NCI-H748 (cell line): Measurements from ENCODE around the gene HOXB8.
A peak's percentile ranks its signal among the peaks of the same experiment; 100 is the strongest.

Experiments used
- DNase-seq: peaks from one replicate; lab custom pipeline; 2025; ENCODE audit not compliant: unreplicated experiment; lab: John Stamatoyannopoulos, UW

HOXB8 gene

DNA sequence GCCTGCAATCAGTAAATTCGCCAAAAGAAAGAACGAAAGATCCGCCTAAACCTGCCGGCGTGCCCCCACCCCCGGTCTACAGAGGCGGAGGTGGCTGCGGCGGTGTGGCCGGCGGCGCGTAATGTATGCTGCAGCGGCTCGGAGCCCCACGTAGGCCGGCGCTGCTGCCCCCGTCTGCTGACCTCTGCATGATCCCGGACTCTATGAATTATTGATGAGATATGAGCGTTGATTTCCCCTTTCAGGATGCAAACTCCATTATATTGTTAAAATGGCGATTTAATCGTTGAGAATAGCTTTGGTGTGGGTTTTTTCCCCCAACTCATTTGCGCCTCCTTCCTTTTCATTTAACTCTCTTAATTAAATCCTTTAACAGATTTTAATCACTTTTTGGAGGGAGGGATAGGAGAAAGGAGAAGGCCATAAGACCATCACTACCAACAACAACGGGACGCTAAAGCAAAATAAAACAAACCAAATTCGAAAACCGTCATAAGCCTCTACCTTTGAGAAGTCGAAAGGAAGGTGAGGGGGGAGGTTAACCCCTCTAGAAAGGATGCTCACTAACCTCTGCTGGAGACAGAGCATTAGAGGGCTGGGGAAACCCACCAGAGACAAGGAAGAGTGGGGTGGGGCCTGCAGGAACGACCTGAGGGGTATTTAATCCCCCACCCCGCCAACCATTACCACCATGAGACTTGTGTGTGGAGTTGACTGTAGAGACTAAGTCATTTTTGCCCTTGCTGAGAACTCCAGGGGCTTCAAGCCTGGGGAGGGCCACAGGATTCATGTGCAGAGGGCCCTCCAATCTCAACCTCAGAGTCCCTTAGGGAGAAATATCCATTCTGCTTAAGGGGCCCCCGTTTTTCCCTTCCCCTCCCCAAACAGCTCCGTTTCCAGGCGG lies 28.5 kb downstream of the HOXB8 start:
- peak; percentile 56 for DNase-seq

DNA sequence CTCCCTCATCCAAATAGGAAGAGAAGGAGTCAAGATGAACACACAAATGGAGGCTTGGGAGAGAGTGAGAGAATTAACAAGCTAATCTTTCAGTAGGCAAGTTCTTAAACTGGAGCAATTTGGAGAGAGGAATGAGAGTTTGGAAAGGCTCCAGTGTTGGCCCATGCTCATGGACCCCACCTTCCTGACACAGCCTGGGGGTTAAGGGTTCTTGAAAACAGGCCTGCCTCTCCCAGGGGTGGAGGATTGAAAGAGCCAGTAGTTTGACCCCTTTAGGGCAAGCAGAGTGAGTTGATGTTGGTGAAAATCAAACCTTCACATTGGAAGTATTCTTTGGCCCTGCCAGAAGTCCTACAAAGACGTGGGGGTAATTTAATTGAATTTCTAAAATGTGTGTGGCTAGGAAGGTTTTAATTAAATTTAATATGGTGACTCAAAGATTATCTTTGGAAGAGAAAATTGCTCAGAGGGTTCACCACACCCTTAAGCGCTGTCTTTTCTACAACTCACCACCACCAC lies 30.8 kb downstream of the HOXB8 start:
- DNase-seq: no peak

DNA sequence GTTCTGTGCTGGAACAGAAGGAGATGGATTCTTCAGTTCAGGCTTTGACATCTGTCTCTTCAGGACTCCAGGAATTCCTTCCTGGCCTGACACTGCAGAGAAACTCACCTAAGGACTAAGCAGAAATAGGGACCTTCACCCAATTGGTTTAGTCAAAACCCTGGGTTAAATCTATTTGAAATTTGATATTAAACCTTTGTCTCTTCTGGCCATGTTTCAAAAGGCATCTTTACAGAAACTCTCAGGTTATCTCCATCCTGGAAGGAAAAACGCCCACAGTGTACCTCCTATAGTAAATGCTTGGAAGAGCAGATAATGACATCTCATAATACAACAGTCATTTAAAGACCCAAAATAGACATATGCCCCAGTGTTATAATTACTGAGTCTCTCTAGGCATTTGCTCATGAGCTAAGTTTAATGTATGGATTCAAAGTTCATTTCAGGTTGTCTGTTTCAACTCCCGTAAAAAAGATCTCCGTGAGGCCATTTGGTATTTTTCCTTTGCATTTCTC lies 31.3 kb downstream of the HOXB8 start:
- no peak for DNase-seq

DNA sequence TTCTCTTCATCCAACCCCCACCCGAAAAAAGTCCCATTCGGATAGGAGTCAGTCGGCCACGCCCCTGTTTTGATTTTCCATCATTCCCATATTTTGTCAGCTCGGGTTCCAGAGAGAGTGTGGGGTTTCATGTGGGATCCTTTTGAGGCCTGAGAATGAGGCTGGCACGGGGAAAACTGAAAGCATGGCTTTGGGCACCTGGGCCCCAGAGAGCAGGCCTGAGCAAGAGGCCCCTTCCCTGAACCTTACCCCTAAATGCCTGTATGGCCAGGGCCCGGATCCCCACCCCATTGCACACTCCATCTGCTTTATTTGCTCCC lies 32.4 kb downstream of the HOXB8 start:
- no peak for DNase-seq

DNA sequence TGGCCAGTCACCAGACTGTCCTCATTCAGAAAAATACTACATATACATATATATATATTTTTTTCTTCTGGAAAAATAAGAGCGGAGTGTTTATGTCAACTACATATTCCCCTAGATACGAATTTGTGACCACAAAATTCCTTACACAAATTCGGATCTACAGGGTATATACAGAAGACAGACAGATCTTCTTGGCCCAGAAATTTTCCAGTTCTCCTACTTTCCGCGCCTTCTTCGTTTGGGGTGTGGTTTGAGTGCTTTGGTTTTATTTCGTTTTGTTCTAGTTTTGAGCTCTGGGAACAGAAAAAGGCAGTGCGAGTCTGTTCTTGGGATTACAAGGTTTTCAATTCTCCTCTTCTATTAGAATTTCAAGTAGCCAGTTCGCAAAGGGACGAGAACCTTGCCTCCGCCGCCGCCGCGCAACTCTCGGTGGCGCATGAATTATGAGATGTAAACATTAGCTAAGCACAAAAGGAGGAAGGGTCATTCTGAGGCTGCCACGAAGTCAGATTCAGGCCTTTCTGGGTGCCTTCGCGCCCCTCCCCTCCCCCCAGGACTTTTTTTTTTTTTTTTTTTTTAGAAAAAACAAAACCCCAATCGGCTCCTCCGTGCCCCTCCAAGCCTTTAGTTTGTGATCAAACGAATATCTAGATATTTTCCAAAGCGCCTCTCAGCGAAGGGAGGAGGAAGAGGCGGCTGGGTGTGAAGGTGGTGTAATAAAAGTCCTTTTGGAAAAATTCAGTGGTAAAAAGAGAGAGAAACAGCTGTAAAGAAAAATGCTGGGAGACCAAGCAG lies 35.1 kb downstream of the HOXB8 start:
- DNase-seq: no peak

DNA sequence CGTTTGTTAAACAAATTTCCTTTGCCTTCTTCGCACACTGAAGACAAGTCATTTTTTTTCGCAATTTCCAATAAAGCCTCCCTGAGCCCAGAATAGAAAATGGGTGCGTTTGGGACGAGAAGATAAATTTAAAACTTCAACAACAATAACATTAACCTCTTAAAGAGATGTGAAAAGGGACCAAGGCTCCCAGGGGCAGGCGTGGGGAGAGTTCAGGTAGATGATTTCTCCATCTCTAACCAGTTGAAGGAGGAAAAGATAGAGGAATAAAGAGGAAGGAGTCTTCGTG lies 35.7 kb downstream of the HOXB8 start:
- DNase-seq: no peak

DNA sequence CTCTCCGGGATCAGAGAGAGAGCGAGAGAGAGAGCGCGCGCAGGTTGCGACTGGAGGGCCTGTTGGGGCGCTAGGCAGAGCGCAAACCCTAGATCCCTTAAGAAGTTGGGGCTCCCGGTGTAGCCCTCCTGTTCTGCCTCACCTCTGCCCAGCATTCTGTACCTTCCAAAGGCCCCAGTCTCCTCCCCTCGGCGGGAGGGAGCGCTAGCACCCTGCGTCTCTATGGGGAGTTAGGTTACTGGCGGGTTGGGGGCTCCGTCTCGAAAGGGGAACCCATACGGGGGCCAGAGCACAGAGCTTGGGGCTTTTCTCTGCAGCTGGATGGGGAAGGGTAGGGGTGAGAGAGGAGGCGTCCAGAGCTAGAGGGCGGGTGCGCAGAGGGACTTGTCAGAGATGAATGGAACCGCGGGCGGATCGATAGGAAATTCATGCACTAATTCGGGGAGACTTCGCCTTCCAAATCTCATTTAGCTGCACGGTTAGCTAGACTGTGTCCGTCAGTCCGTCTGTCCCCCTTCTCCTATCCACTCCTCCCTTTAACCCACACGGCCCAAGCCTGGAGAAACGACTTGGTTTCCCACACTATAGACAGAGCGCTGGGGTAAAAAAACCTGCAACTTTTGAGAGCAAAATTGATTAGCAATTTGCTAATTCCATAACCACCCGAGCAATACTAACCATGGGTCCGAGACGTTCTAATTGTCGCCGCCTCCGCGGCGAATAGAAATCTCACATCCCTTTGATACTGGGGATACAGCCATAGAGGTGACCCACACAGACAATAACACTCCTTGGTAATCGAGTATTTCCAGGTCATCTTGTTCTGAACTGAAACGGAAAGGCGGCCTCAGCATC lies 36.2 kb downstream of the HOXB8 start:
- peak; percentile 49 for DNase-seq

DNA sequence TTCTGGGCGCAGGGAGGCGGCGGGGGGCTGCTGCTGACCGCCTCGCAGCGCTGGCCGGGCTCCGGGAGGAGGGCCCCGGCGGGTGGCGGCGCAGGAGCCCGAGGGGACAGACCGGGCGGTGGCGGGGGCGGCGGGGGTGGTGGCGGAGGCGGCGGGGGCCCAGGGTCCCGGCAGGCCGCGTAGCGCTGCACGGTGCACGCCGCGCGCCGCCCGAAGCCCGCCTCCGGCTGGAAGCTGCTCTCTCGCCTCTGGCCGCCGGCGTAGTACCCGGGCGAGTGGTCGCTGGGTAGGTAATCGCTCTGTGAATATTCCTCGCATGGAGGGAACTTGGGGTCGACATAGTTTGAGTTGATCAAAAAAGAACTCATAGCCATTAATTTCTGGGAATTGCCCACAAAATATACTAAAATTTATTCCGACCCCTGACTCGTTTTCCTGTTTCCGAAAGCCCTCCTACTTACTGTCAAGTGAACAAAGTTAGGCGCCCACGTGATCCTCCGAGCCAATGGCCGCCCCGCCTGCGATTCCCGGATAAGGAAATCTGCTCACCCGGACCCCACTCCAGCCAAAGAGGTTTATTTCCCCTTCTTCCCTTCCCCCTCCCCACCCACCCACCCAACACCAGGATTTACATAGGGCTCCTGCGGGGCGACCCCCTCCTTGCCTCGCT lies 37.0 kb downstream of the HOXB8 start, which contains the start of gene HOXB4:
HOXB4 (minus strand) TSS at position 405 of the 670 bp plus-strand sequence; CDS start at position 374, 31 bp downstream.
- peak; percentile 76 for DNase-seq

DNA sequence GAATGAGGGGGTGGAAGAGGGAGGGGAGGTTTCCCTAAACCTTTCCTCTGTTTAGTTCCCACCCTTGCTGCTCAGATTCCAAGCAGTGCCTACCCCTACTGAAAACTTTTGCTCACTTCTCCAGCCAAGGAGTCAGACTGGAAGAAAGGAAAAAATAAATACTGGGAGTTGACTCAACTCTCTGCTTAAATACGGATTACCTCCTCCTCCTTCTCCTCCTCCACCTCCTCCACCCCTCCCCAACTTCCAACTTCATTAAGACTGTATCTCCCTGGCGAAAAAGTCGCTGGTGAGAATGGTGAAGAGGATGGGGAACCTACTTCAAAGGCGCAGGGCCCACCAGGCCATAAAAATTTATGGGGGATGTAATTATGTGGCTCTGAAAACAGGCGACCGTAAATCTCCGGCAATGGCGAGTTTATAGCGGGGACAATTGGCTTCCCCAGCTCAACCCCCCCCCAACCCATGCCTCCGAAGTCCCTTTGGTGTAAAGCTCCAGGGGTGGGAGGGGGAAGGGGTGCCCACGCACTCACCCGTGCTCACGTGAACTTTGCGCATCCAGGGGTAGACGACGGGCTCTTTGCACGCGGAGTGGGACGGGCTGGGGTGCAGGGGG lies 37.7 kb downstream of the HOXB8 start:
- peak; percentile 29 for DNase-seq

DNA sequence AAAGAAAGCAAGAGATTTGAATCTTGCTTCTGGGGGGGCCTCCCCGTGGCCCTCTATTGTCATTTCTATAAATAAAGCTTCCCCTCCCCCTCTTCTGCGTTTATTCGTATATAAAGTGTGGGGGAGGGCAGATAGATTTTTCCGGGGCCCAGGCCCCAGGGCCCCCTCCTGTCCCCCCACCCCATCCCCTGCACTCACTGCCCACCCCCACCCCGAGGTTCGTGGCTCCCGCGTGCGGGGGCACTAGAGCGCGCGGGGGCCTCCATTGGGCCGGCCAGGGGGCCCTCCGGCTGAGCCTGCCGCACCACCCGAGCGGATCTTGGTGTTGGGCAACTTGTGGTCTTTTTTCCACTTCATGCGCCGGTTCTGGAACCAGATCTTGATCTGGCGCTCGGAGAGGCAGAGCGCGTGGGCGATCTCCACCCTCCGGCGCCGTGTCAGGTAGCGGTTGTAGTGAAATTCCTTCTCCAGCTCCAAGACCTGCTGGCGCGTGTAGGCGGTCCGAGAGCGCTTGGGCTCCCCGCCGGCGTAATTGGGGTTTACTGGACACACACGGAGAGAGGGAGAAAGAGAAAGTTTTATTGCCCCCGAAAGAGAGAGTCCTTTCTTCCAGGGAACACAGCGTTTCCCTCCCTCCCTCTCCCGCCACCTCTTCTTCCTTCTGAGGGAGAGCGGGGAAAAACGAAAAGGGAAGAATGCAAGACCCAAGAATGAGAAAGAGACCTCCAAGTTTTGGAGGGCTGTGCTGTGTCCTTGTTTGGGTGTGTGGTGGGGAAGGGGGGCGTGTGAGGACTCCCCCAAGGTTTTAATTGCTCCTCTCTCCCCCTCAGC lies 38.4 kb downstream of the HOXB8 start:
- DNase-seq: no peak

DNA sequence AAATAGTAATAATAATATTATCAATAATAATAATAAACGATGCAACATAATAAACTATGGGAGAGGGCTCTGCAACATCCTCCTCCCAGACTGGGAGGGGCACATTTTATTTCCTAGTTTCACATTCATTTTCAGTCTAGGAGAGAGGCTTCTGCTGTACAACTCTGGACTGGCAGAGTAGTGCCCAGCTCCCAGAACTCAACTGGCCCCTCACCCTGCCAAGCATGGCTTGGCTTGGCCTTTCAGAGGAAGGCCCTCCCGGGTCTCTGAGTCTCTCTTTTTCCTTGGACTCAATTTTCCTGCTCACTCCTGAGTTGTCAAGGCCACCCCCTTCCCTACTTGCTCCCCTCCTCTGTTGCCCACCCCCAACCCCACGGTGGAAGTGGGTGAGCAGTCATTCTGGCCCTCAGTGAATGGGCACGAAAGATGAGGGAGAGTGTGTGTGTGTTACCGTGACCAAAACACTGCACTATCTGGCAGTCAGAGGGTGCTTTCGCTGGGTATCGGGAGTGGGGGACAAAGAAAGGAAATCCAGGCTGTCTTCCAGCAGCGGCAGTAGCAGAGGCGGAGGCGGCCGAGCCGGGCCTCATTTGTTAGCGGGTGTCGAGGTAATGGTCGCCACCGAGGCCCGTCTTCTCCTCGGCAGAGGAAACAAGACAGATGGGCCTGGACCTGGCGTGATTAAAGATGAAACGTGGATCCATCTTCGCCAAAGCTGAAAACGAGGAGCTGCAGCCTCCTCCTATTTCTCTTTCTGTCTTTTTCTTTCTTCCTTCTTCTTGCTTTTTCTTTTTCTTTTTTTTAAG lies 39.2 kb downstream of the HOXB8 start:
- DNase-seq: no peak

DNA sequence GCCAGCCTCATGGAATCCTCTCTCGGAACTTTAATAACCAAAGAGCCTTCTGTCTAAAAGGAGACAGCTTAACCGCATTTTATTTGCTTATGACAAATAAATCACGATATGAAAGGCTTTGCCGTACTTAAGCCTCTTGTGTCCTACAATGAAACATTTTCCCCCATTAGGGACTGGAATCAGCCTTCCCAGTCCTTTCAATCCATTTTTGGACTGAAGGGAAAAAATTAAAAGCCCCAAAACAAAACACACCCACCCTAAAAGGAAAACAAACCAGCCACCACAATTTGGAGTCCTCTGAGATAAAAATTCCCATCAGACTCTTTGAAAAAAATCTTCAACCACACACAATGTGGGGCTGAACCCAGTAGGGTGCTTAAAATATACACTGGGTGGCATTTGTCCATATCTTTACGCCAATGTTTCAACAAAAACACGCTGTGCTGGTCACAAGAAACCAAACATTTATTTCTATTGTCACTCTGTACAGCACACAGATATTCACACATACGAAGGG lies 40.0 kb downstream of the HOXB8 start:
- peak; percentile 56 for DNase-seq

DNA sequence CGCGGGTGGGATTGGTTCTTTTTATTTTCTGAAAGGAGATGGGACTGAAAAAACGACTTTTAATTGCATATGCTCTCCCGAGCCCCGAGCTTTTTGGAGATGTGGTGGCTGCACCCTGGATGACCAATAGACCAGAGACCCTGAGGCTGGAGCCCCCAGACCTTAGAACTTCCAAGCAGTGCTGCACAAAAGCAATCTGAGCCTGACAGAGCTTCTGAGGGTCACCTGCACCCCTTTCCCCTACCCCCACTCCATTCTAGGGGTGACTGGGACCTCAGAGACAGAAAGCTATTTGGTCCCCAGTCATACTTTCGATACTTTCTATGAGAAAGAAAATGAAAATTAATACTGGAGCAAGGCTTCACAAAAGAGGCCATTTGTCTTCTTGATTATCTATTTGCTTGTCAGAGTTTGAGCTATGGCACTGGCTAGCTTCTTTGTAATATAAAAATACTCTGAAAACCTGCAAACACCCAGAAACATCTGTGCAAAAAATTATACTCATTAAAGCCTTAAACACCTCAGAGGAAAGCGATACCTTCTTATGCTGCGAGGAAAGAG lies 40.5 kb downstream of the HOXB8 start:
- DNase-seq: no peak

DNA sequence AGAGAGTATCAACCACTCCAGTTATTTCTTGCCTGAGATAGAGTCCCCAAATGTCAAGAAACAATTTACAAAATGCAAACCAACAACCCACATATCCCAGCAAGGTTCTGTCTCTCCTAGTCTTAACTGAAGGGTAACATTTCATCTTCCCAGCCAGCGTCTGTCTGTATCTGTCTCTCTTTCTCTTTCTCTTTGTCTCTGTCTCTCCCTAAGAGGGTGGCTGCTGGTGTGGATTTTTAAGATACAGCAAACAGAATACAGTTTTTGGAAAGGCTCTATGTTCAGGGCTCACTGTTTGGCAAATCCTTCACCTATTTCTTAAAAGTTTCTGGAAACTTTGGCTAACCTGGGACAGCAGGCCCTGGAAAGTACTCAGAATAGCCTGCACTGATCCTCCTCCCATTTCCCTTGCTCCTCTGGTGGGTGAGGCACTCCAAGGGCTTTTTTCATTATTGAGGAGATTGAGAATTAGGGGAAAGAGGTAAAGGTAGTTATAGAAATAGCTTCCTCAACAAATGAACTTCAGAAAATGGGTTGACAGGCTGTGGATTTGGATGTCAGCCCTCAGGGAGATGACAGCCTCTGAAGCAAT lies 43.2 kb downstream of the HOXB8 start:
- no peak for DNase-seq

DNA sequence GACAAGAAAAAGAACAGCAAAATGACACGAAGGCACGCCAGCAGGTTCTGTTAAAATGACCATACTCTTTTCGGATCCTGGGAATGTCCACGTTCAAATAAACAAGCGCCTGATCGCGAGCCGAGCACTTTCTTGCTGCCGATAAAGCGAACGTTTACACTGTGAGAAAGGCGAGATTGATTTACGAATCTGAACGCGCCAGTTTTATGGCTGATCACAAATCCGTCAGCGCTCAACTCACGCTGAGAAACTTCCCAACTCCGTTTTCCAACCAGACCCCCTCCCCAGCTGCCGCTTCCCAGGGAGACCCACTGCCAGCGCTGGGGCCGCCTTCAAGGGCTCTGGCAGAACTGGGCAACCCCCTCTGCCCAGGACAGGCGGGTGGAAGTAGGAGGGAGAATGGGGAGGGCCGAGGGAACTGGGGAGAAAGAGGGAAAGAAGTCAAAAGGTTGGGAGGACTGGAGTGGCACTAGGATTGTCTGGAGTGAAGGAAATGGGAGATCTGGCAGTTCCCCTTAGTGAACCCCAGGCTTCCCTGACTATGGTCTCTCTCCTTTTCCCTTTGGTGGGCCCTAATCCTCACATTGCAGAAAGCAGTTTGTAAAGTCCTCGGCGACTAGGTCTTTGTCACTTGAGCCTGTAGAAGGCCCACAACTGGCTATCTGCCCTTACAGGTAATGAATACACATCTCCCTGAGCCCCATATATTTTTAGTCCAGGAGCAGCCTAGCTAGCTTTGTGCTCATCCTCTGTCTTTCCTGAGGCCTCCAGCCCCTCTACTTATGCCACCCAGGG lies 43.9 kb downstream of the HOXB8 start:
- peak; percentile 37 for DNase-seq

DNA sequence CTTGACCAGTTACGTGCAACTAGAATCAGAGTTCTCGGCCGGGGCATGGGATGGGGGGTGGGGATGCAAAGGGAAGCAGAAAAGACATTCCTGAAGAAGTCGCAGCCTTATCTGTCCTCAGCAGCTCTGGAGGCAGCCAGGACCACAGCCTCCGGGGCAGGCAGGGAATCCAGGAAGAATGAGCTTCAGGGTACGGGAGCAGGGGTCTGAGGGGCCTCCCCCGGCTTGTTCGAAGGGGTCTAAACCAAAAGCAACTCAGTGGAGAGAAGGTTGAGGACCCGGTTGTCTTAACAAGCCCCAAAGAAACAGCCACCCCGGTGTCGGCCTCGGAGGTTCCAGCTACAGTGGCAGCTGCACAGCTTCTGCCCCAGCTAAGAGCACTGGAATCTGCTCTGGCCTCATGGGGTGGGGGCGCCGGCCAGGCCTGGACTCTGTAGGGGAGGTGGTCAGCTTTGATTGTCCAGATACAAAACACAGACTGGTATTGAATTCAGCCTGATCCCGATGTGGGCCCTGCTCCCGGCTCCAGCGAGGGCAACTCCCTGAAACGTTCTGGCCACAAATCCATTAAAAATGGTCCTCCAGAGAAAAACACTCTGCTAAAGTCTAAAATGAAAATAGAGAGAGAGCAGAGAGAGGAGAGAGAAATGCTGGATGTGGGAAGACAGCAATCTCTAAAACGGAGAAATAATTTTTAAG lies 44.6 kb downstream of the HOXB8 start:
- DNase-seq: no peak
